H9 (cell line): ENCODE results near the gene STK31. TPM values are rescaled to one million over a fixed set of nuclear protein-coding genes. Genes with fewer than 3 reads are reported as not detected.

ENCODE experiments used
- DNase-seq: peaks from one replicate; pipeline ENCODE4 v3.0.0-alpha.2; 2017
- H2AFZ ChIP-seq: one replicate; pipeline ENCODE4 v1.6.1; 2013; ENCODE audit warnings: mild to moderate bottlenecking, low read length, control low read depth, moderate library complexity
- H2AK5ac ChIP-seq: 2 replicates; pipeline ENCODE4 v1.6.1; 2013; ENCODE audit warnings: low read length, control low read depth, mixed read lengths; ENCODE audit not compliant: insufficient read length
- H2BK120ac ChIP-seq: one replicate; pipeline ENCODE4 v1.6.1; 2013; ENCODE audit warnings: low read depth, mild to moderate bottlenecking, low read length, control low read depth, inconsistent platforms; ENCODE audit not compliant: poor library complexity, severe bottlenecking
- H2BK12ac ChIP-seq: 2 replicates; pipeline ENCODE4 v1.6.1; 2013; ENCODE audit warnings: low read length, control low read depth, mixed read lengths, low read depth; ENCODE audit not compliant: insufficient read length
- H2BK15ac ChIP-seq: 2 replicates; pipeline ENCODE4 v1.6.1; 2013; ENCODE audit warnings: low read depth, low read length, control low read depth
- H2BK20ac ChIP-seq: one replicate; pipeline ENCODE4 v1.6.1; 2013; ENCODE audit warnings: low read depth, mild to moderate bottlenecking, low read length, control low read depth, inconsistent platforms; ENCODE audit not compliant: poor library complexity, severe bottlenecking
- H2BK5ac ChIP-seq: 2 replicates; pipeline ENCODE4 v1.6.1; 2013; ENCODE audit warnings: low read length, control low read depth, mixed read lengths; ENCODE audit not compliant: insufficient read length
- H3K14ac ChIP-seq: 2 replicates; pipeline ENCODE4 v1.6.1; 2013; ENCODE audit warnings: low read length, control low read depth; ENCODE audit not compliant: insufficient read depth
- H3K18ac ChIP-seq: 2 replicates; pipeline ENCODE4 v1.6.1; 2013; ENCODE audit warnings: low read depth, mild to moderate bottlenecking, mixed read lengths, low read length, control low read depth; ENCODE audit not compliant: insufficient read length
- H3K23ac ChIP-seq: 2 replicates; pipeline ENCODE4 v1.6.1; 2013; ENCODE audit warnings: low read length, control low read depth, mixed read lengths, low read depth; ENCODE audit not compliant: insufficient read length
- H3K23me2 ChIP-seq: 2 replicates; pipeline ENCODE4 v1.6.1; 2013; ENCODE audit warnings: low read depth, mild to moderate bottlenecking, mixed read lengths, low read length, control low read depth; ENCODE audit not compliant: insufficient read length, poor library complexity, severe bottlenecking
- H3K27ac ChIP-seq: 2 replicates; pipeline ENCODE4 v1.5.1; 2013; ENCODE audit warnings: low read length, control low read depth, mixed read lengths, low read depth; ENCODE audit not compliant: insufficient read length
- H3K27me3 ChIP-seq: 2 replicates; pipeline ENCODE4 v1.6.1; 2013; ENCODE audit warnings: low read length, control low read depth, inconsistent platforms; ENCODE audit not compliant: insufficient read depth
- H3K4ac ChIP-seq: 2 replicates; pipeline ENCODE4 v1.6.1; 2013; ENCODE audit warnings: low read depth, mild to moderate bottlenecking, control low read depth, inconsistent platforms, low read length, moderate library complexity
- H3K4me1 ChIP-seq: 2 replicates; pipeline ENCODE4 v1.6.1; 2013; ENCODE audit warnings: low read length, control low read depth, inconsistent platforms; ENCODE audit not compliant: insufficient read depth
- H3K4me2 ChIP-seq: 2 replicates; pipeline ENCODE4 v1.6.1; 2013; ENCODE audit warnings: low read length, control low read depth, mixed read lengths; ENCODE audit not compliant: insufficient read length, insufficient read depth
- H3K56ac ChIP-seq: 2 replicates; pipeline ENCODE4 v1.6.1; 2013; ENCODE audit warnings: low read depth, mild to moderate bottlenecking, mixed read lengths, low read length, control low read depth; ENCODE audit not compliant: insufficient read length
- H3K79me1 ChIP-seq: 2 replicates; pipeline ENCODE4 v1.6.1; 2013; ENCODE audit warnings: low read depth, mild to moderate bottlenecking, moderate library complexity, low read length, control low read depth, inconsistent platforms; ENCODE audit not compliant: insufficient read depth, poor library complexity, severe bottlenecking
- H3K79me2 ChIP-seq: 2 replicates; pipeline ENCODE4 v1.6.1; 2013; ENCODE audit warnings: low read length, control low read depth, inconsistent platforms; ENCODE audit not compliant: insufficient read depth
- H3K9ac ChIP-seq: 2 replicates; pipeline ENCODE4 v1.6.1; 2013; ENCODE audit warnings: low read length, control low read depth, mixed read lengths; ENCODE audit not compliant: insufficient read length; ENCODE audit errors: extremely low read depth
- H3K9me3 ChIP-seq: one replicate; pipeline ENCODE4 v1.6.1; 2013; ENCODE audit warnings: low read depth, low read length, inconsistent platforms; ENCODE audit not compliant: control insufficient read depth
- H3T11ph ChIP-seq: one replicate; pipeline ENCODE4 v1.6.1; 2013; ENCODE audit warnings: mild to moderate bottlenecking, low read length, control low read depth, inconsistent platforms
- H4K20me1 ChIP-seq: one replicate; pipeline ENCODE4 v1.6.1; 2013; ENCODE audit not compliant: control insufficient read depth, insufficient read length, insufficient read depth
- H4K5ac ChIP-seq: 2 replicates; pipeline ENCODE4 v1.6.1; 2013; ENCODE audit warnings: low read depth, mild to moderate bottlenecking, mixed read lengths, low read length, control low read depth; ENCODE audit not compliant: insufficient read length
- H4K8ac ChIP-seq: replicated peaks from 2 replicates; pipeline ENCODE4 v1.6.1; 2013; ENCODE audit warnings: low read length, control low read depth, mixed read lengths, low read depth; ENCODE audit not compliant: insufficient read length
- H4K91ac ChIP-seq: 2 replicates; pipeline ENCODE4 v1.6.1; 2013; ENCODE audit warnings: low read depth, mild to moderate bottlenecking, moderate library complexity, mixed read lengths, low read length, control low read depth; ENCODE audit not compliant: insufficient read length
- H3K27ac Mint-ChIP-seq, 3 experiments: 2 replicates in 2 of 3; 3 replicates in 1 of 3; pipeline ENCODE4 v1.8.0; 2020 to 2021; ENCODE audit warnings: mixed read lengths in 3 of 3, mild to moderate bottlenecking in 1 of 3, moderate library complexity in 1 of 3
- H3K27me3 Mint-ChIP-seq: 2 replicates; pipeline ENCODE4 v1.8.0; 2021; ENCODE audit warnings: low read depth, mild to moderate bottlenecking, moderate library complexity, mixed read lengths
- H3K36me3 Mint-ChIP-seq, 3 experiments: 2 replicates in 2 of 3; 3 replicates in 1 of 3; pipeline ENCODE4 v1.8.0; 2020 to 2021; ENCODE audit warnings: low read depth in 3 of 3, mixed read lengths in 3 of 3; ENCODE audit not compliant: insufficient read depth in 1 of 3
- H3K4me1 Mint-ChIP-seq, 2 experiments: 2 replicates each; pipeline ENCODE4 v1.8.0; 2020; ENCODE audit warnings: mixed read lengths in 2 of 2
- H3K4me3 Mint-ChIP-seq, 2 experiments: 2 replicates in 1 of 2; 3 replicates in 1 of 2; pipeline ENCODE4 v1.8.0; 2020 to 2021; ENCODE audit warnings: mild to moderate bottlenecking in 2 of 2, mixed read lengths in 2 of 2, moderate library complexity in 1 of 2
- H3K9me3 Mint-ChIP-seq, 2 experiments: 2 replicates in 1 of 2; 3 replicates in 1 of 2; pipeline ENCODE4 v1.8.0; 2020; ENCODE audit warnings: mild to moderate bottlenecking in 2 of 2, mixed read lengths in 2 of 2, moderate library complexity in 1 of 2
- WGBS: extraction: QIAGEN DNeasy Blood & Tissue Kit; methylation state at CpG from one replicate; pipeline ENCODE4 v1.1.7; 2013; ENCODE audit warnings: missing lambda C conversion rate, low lambda C conversion rate, mixed read lengths; ENCODE audit not compliant: insufficient read length; ENCODE audit errors: extremely low coverage; 5-methylcytosine and 5-hydroxymethylcytosine counted together
- total RNA-seq: library from RNA; stranded (reverse); gene quantifications from 2 replicates; pipeline ENCODE4 v1.2.1, GENCODE V29; 2021
- TF ChIP-seq, protein P1 (sequence below): fragments of 200-600 bp; sonication (generic); conservative IDR thresholded peaks from 3 replicates; pipeline ENCODE4 v1.8.0; 2021; ENCODE audit warnings: antibody characterized with exemption, mild to moderate bottlenecking

STK31 gene
- total RNA-seq, 1 experiment from 2014 or later: 0.24 TPM

DNA sequence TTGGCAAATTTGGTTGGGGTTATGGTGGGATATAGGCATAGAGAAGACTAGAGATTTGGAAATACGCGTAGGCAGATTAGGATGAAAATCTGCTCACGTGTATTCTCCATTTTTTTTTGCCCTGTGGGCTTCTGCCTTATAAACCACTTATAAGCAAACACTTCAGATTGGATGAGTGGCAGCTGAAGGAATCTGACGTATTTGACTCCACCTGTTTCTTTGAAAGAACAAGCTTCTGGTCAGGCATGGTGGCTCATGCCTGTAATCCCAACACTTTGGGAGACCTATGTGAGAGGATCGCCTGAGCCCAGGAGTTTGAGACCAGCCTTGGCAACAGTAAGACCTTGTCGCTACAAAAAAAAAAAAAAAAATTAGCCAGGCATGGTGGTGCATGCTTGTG lies 5.1 kb downstream of the STK31 start:
- Histone ChIP-seq H4K8ac (no peak overlapping the region), H3K18ac (no peak overlapping the region), H2BK20ac (no peak overlapping the region), H3K79me1 (no peaks in the 10 kb centered on the region), H4K91ac (no peak overlapping the region), H3K9ac (no peak overlapping the region), H2AFZ (no peak overlapping the region), H4K5ac (no peak overlapping the region), H3K79me2 (no peaks in the 10 kb centered on the region), H2BK12ac (no peak overlapping the region), H3K4me1 (no peaks in the 10 kb centered on the region), H2BK15ac (no peak overlapping the region), H2AK5ac (no peak overlapping the region), H3K14ac (no peak overlapping the region), H3K9me3 (no peaks in the 10 kb centered on the region), H4K20me1 (no peaks in the 10 kb centered on the region), H2BK5ac (no peak overlapping the region), H3K27me3 (no peaks in the 10 kb centered on the region), H3K4me2 (no peak overlapping the region), H3K27ac (no peak overlapping the region), H3K56ac (no peak overlapping the region), H3T11ph (no peak overlapping the region), H2BK120ac (no peak overlapping the region), H3K23me2 (no peaks in the 10 kb centered on the region), H3K4ac (no peak overlapping the region), H3K23ac (no peak overlapping the region)
- no peaks in the 10 kb centered on the region for H3K9me3 Mint-ChIP-seq
- TF ChIP-seq, protein P1, sequence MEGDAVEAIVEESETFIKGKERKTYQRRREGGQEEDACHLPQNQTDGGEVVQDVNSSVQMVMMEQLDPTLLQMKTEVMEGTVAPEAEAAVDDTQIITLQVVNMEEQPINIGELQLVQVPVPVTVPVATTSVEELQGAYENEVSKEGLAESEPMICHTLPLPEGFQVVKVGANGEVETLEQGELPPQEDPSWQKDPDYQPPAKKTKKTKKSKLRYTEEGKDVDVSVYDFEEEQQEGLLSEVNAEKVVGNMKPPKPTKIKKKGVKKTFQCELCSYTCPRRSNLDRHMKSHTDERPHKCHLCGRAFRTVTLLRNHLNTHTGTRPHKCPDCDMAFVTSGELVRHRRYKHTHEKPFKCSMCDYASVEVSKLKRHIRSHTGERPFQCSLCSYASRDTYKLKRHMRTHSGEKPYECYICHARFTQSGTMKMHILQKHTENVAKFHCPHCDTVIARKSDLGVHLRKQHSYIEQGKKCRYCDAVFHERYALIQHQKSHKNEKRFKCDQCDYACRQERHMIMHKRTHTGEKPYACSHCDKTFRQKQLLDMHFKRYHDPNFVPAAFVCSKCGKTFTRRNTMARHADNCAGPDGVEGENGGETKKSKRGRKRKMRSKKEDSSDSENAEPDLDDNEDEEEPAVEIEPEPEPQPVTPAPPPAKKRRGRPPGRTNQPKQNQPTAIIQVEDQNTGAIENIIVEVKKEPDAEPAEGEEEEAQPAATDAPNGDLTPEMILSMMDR: no peak
- no peak overlapping the region for H3K27ac Mint-ChIP-seq
- no peak for DNase-seq
- H3K27me3 Mint-ChIP-seq: peaks cover 19% of the 10 kb centered on the region
- H3K4me1 Mint-ChIP-seq: no peaks in the 10 kb centered on the region
- WGBS: no CpG with 5 or more reads among the region's 6 CpGs
- no peaks in the 10 kb centered on the region for H3K36me3 Mint-ChIP-seq
- no peak overlapping the region for H3K4me3 Mint-ChIP-seq
